ENCODE data around the gene HOXA13.

HOXA13 gene

DNA sequence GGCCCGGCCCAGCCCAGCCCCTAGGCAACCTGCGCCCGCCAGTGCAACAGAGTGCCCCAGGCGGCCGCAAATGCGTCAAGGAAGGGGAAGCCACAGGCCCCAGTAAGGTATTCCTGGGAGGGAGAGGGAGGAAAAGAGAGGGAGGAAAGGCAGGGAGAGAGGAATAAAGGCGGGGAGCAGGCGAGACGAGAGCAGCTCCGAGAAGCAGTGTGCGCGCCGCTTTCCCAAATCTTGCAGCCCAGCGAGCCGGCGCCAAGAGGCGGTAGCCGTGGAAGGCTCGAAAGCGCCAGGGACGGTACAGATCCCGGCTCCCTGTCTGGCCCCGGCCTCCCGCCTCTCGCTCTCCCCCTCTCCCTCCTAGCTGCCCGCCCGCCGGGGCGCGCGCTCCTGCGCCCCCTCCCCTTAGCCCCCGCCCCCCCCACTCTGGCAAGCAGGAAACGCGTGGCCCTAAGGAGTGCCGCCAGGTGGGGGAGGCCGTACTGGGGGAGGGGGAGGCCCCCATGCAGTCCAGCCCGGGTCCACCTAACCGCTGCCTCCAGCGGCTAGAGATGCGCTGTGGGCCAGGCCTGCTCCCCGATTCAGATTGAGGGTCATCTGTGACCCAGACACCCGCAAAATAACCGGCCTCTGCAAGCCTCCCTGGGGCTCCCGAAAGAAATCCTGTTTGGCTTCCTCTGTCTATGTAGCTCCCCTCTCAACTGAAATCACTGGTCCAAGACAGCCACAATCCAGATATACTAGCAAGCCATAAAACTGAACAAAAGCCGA, 30.0 kb downstream of the HOXA13 start:
- DNase-seq: no peak

DNA sequence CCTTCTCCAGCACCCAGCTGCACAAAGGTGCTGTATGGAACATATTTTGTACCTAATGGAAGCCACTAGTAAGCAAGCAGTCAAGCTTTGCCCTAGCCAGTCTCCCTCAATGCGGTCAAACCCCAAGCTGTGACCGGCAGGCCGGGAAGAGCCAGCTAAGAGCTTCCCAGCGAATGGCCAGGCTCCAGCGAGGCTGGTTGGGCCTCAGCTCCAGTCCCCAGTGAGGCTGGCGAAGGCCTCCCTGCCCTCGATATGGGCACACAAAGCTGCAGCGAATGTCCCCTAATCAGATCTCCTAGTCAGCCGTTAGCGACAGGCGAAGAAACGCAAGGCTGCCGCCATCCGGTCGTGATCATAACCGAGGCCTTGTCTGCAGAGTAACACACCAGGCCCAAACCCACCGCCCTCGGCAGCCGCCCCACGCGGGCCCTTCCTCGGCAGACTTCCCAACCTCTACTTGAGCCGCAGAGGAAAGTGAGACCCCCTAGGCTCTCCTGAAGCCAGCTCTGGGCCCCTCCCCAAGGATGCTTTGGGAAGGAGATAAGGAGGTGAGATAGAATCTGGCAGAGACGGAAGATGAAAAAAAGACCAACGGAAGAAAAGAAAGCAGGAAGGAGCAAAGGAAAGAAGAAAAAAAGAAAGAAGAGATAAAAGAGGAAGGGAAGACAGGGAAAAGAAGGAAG, 31.5 kb downstream of the HOXA13 start:
- DNase-seq: no peak

DNA sequence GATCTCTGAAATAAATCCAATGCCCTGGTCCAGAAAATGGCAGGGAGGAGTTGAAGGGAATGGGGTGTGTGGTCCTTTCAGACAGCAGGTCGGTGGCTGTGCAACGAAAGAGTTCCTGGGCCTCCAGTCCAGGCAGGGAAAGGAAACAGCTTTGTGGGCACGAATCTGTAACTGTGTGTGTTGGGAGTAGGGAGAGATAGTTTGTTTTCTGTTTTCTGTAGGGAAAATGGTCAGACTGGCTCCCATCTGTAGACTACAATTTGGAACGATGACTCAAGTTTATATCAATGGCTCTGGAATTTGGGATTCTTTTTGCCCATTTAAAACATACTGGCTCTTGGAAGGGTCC, 32.0 kb downstream of the HOXA13 start:
- no peak for DNase-seq

DNA sequence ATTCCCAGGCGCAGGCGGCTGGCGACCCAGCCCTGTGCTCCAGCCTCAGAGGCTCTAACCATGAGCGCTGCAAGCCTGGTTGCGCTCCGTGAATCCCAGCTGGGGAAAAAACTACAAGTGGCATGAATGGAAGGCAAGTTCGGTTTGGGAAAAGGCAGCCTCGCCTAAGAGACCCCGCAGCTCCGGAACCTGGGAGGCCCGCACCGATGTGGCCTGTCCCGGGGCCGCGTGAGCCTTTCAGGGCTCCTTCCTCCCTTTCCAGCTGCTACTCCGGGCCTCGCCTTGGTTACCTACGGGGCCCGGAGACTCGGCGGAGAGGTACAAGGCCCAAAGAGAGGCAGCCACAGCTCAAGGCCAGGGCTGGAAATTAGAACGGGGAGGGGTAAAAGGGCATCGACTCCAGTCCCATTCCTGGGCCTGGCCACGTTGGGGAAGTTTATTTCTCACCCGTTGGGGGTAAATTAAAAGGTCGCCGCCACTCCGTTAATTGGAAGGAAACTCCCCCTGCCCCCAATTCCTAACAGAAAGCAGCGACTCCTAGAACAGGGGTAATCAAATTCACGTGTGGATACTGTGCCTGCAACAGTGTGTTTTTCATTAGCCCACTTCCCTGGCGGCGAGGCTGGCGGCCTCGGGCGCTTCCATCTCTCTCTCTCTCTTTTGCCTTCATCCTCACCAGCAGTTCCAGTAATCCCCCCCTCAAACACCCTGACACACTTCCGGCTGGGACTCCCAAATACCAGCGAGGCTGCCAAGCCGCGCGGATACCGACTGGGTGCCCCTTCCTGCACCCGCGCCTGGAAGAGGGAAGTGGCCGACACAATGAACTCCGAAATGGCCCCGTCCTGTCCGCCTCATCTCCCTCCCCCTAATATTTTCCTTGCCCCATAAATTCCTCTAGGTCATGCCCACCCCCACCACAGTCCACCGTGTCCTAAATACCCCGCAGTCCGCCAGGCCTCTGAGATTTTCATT, 33.1 kb downstream of the HOXA13 start:
- no peak for DNase-seq

GRCh38 chr7:27165996-27166530, 33.8 kb downstream of the HOXA13 start:
- DNase-seq: no peak

DNA sequence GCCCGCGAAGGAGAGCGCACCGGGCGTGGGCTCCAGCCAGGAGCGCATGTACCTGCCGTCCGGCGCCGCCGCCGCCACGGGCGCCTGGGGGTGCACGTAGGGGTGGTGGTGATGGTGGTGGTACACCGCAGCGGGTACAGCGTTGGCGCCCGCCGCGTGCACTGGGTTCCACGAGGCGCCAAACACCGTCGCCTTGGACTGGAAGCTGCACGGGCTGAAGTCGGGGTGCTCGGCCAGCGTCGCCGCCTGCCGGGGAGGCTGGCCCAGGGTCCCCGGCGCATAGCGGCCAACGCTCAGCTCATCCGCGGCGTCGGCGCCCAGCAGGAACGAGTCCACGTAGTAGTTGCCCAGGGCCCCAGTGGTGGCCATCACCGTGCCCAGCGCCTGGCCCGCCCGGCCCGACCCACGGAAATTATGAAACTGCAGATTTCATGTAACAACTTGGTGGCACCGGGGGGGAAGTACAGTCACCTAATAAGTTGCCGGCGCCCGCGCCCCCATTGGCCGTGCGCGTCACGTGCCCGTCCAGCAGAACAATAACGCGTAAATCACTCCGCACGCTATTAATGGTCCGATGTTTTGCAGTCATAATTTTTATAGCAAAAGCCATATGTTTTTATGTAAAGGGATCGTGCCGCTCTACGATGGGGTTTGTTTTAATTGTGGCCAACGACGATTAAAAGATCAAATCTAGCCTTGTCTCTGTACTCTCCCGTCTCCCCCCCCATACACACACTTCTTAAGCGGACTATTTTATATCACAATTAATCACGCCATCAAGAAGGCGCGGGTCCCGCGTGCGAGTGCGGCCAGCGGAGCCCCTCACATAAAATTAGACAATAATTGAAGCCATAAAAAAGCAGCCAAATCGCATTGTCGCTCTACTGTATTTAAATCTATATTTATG, 34.5 kb downstream of the HOXA13 start, which contains the start of gene HOXA9:
Gene HOXA9, minus strand, starts transcription at position 449 of the 907 bp plus-strand sequence. Its CDS starts 80 bp downstream, at position 369.
- no peak for DNase-seq

- DNase-seq: no peak
Observed at GRCh38 chr7:27164367-27165088, 35.4 kb downstream of the HOXA13 start.

DNA sequence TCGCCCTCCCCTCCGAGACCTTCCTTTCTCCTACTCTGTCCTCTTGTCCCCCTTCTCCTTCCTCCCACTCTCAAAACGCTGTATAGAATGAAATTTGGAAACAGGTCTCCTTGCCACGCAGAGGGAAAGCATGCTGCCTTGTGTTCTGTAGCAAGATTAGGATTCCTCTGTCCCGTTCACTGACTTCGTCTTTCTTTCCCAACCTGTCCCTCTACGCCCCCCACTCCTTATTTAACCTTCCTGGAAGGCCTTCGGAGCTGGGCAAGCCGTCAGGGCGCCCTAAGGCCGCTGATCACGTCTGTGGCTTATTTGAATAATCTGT, 35.9 kb downstream of the HOXA13 start:
- DNase-seq: no peak

DNA sequence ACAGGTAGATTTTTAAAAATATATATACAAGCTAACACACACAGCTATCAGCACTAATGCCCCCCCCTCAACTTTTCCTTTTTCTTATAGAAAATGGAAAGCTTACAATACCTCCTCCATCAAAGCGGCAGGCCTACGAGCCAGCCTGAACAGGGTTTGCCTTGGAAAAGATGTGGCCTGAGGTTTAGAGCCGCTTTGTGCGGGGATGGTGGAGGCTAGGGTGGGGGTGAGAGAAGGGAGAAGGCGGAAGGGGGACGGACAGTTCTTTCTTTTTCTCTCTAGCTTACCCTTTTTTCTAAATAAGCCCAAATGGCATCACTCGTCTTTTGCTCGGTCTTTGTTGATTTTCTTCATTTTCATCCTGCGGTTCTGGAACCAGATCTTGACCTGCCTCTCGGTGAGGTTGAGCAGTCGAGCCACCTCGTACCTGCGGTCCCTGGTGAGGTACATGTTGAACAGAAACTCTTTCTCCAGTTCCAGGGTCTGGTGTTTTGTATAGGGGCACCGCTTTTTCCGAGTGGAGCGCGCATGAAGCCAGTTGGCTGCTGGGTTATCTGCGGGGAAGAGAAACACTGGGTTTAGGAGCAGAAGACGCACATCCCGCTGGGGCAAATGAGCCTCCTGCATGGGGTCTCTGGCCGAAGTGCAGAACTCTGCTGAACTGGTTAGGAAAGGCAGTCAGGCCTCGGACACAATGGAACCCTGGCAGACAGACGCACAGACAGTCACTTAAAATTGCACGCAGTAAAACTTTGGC, 36.4 kb downstream of the HOXA13 start:
- no peak for DNase-seq

- no peak for DNase-seq
Observed at GRCh38 chr7:27162561-27163287, 37.2 kb downstream of the HOXA13 start.

- no peak for DNase-seq
Observed at GRCh38 chr7:27161721-27162560, 38.0 kb downstream of the HOXA13 start.

DNA sequence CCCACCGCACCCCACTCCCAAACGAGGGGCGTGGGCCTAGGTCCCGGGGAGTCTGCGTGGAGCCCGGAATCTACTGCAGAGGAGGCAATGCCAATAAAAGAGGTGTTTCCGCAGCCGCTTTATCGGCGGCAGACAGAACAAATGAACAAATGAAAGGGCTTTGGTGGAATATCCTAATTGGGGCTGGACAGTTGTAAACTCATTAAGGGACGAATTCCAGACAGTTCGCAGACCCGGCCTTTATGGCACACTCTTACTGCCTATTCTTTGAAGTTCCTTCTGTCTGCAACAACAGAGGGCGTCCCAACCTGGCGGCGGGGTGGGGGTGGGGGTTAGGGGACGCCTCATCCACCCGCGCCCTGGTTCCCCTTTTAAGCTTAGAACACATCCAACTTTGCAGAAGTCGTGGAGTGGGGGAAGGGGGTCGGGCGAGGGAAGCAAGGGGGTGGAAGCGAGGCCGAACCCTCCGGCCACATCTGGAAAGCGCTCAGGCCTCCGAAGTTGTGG, 38.6 kb downstream of the HOXA13 start:
- DNase-seq: no peak

GRCh38 chr7:27160546-27161213, 39.2 kb downstream of the HOXA13 start:
- peak; percentile 89 for DNase-seq

- no peak for DNase-seq
Observed at GRCh38 chr7:27160145-27160545, 39.7 kb downstream of the HOXA13 start.

DNA sequence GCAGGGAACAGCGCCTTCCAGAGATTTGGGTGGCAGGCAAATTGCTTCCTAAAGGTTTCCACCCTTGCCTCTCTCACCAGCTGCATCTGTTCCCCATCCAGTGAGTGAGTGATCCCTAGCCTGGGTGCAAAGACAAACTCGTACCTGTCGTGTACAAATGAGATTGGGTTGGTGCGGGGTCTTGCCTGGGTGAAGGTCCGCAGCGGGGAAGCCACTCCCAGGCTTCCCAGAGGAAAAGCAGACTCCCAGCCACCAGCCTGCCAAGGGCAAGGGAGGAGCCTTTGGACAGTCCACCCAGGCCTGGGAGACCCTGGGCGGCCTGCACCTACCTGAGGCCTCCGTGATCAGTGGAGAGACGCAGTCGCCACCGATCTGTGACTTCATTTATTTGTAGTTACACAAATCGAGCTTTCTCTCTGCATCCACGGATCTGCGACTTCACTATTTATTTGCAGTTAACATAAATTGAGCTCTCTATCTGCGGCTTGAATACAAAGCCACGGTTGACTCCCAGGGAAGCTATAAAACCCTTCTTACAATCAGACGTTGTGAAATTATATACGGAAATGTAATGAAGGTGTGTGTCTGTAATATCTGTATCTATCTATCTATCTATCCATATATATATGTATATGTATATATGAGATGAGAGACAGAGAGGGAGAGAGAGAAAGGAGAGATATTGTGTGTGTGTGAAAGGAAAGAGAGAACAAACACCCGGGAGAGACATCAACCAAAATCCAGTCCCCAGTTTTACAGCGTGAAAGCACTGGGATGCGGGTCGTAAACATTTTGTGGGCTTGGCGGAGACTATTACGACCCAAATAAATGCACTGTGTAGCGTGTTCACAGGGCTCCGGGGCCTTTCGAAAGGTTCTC, 40.4 kb downstream of the HOXA13 start:
- DNase-seq: no peak

DNA sequence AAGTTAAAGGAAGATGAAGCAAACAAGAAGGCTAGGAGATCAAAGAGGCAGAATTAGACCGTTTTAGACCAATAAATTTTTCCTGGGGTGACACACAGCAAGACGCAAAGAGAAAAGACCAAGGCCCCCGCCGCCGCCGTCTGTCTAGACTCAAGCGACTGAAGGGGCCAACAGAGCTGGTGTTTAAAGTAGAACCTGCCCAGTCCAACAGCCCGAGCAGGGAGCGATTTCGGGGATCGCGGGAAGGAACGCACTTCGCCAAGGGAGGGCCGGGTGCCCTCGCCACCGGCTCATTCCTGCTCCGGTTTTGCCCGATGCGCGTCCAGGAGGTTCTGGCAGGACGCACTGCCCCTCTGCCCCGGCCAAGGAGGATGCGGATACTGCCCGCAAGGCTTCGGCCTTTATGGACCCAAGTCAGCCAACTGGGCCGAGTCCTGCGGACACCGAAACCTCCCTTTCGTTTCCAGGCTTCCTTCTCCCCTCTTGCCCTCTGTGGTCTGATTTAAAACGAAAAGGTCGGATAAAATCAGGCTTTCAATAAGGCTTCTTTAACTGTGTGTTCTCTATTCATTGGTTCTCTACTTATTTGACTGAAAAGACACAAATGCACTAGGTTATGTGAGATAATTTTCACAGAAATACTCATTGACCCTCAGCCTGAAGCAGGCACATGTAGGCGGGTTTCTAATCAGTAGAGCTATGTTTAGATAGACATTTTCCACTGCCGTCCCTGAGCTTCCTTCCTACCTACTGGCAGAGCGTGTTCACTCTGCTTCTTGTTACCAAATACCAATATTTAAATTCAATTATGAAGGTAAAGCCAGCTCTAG, 41.2 kb downstream of the HOXA13 start:
- DNase-seq: no peak
